K562 (cell line): ENCODE data around the gene PLEKHF1.

Experiments used
- CC2D1A ChIP-seq: fragments of 450-650 bp; IDR thresholded peaks from 2 replicates; pipeline ENCODE4 v1.6.1; 2017; ENCODE audit warnings: mild to moderate bottlenecking
- DLX4 ChIP-seq: fragments of 250-450 bp; sonication (Bioruptor Pico); IDR thresholded peaks from 2 replicates; pipeline ENCODE4 v1.6.1; 2021; ENCODE audit warnings: mild to moderate bottlenecking
- TBL1XR1 ChIP-seq, 2 experiments: IDR thresholded peaks; 2 replicates each; pipeline ENCODE4 v1.6.1; 2012; ENCODE audit warnings: improper control_type of control experiment in 2 of 2, low read length in 2 of 2, mild to moderate bottlenecking in 1 of 2
- TEAD1 ChIP-seq, 2 experiments: fragments of 450-650 bp in 1 of 2; sonication (generic) in 1 of 2; formaldehyde crosslinking; IDR thresholded peaks; 2 replicates each; pipeline versions ENCODE4 v1.4.0 to v1.8.0; 2020 to 2022; ENCODE audit warnings: mild to moderate bottlenecking in 2 of 2, missing genetic modification reagents in 1 of 2
- YY1 ChIP-seq, 3 experiments: IDR thresholded peaks; 2 replicates each; pipeline ENCODE4 v1.6.1; 2011; ENCODE audit warnings: low read length in 2 of 3, mild to moderate bottlenecking in 2 of 3, moderate library complexity in 2 of 3, borderline replicate concordance in 1 of 3, control low read depth in 1 of 3, low read depth in 1 of 3; ENCODE audit not compliant: insufficient read depth in 3 of 3, insufficient replicate concordance in 2 of 3, control insufficient read depth in 1 of 3, insufficient read length in 1 of 3; ENCODE audit errors: extremely low read depth in 1 of 3

- TF ChIP-seq TEAD1 (CRISPR knock-in tag; IDR thresholded peaks at IDR 0.05) (no peak), CC2D1A (no peak), TBL1XR1 (IDR thresholded peaks at IDR 0.05; ENCODE audit: low read length in 2 of 2) (no peak), DLX4 (CRISPR knock-in tag) (no peak), YY1 (IDR thresholded peaks at IDR 0.05; ENCODE audit: borderline replicate concordance in 1 of 3, control insufficient read depth in 1 of 3, extremely low read depth in 1 of 3, insufficient read depth in 3 of 3, insufficient read length in 1 of 3, insufficient replicate concordance in 2 of 3, low read depth in 1 of 3, low read length in 2 of 3) (no peak)
These were observed 30.7 kb downstream of the PLEKHF1 start for GRCh38 chr19:29695765-29696564.
